Stimulated activated CD4-positive, alpha-beta T cell treated with anti-CD3 and anti-CD28 coated beads, Interleukin-2, amount 100 ng/mL, for 4 hours (primary cell): ENCODE results near the gene CNIH4.
"Not testable (repeated sequence)": the region's sequence is repeated elsewhere in the genome, so short reads cannot be mapped to it uniquely, and the experiment has no call there.

Source experiments
- DNase-seq: peaks from one replicate; pipeline ENCODE4 v3.0.0-alpha.2; 2020; ENCODE audit warnings: low read depth

The CNIH4 gene

GRCh38 chr1:224356685-224357625 lies at the start of gene CNIH4:
Gene CNIH4, plus strand, starts transcription at chr1:224356879. Its CDS starts 46 bp downstream, at chr1:224356925.
- peak; percentile 86 for DNase-seq

DNA sequence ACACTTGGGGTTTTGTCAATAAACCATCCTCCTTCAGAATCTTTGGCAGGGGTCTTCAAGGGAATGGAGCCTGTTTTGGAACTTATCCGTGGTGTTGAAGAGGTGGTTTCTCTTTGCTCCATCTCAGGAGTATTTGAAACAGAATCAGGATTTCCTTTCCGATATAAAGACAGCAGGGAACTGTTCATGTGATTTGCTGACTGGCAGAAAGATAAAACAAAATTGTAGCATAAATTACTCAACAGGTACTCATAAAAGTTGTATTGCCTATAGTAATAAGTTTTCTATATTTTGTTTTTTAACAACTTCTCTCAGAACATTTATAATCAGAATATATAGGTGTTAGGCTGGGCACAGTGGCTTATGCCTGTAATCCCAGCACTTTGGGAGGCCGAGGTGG lies 48.6 kb upstream of the CNIH4 start:
- DNase-seq = no peak

GRCh38 chr1:224311503-224311902 lies 45.2 kb upstream of the CNIH4 start:
- DNase-seq = not testable (repeated sequence)

DNA sequence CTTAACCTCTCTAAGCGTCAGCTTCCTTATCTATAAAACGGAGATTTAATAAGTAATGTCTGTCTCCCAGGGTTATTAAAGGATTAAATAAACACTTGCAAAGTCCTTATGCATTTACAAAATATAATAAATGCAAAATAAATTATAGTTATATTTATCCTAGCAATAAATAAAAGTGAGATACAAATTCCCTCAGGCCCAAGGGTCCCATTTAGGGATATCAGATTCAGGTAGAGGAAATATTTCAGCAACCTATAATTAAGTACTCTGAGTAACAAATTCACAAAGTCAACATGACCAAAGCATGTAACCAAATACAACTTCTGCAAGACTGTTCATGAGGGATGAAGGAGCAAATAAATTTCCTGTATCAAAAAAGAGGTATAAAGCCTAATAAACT lies 44.7 kb upstream of the CNIH4 start:
- no peak for DNase-seq

DNA sequence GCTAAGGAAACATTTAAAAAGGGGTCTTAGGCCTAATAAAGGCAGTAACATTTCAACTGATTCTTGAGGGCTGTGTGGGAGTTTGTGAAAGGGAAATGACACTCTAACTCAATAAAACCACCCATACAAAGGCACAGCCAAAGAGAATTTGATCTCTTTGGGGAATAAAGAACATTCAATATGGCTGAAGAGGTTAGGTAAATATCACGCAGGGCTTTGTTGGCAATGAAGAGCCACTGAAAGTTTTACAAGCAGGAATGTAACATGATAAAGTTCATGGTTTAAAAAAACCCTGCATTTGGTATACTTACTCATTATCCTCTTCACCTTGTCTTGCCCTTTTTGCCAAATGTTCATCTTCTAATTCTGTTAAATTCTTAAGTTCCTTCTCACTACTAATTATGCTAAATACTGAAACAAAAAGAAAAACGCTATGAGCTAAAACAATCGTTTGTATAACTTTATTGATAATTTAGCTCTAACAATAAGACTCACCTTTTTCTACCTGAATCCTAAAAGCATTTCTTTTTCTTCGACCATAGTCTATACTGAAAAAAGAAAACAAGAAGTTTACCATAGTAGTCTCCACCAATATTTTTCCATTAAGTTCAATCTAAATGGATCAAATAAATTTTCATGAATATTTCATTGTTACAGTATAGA lies 39.2 kb upstream of the CNIH4 start:
- no peak for DNase-seq

- no peak for DNase-seq
Observed at GRCh38 chr1:224321706-224322105, 35.0 kb upstream of the CNIH4 start.

- no peak for DNase-seq
Observed at GRCh38 chr1:224325959-224326358, 30.7 kb upstream of the CNIH4 start.

DNA sequence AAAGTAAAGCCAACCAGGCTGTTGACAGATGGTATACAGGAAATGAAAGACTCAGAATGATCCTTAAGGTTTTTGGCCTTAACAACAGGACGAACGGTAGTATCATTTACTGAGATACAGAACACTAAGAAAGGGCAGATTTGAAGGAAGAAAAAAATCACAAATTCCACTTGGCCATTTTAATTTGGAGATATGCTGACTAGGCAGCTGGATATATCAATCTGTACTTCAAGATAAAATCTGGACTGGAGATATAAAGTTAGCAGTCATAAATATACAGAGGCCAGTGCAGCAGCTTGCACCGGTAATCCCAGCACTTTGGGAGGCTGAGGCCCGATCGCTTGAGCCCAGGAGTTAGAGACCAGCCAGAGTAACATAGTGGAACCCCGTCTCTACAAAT lies 28.0 kb upstream of the CNIH4 start:
- no peak for DNase-seq

DNA sequence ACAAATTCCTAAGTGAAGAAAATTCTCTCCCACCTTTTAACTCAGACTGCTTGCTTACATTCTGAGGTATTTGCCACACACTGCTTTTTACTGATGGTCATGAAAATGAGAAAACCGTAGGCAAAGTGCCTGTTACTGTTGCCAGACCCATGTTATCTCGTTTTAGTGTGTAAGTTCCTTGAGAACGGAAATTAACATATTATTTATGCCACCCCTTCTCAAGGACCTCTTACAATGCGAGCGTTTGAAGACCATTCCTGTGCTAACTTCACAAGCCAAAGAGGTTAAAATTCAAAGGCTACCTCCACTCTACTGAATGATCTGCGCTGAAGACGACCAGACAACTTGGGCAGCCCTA lies 27.2 kb upstream of the CNIH4 start:
- no peak for DNase-seq

DNA sequence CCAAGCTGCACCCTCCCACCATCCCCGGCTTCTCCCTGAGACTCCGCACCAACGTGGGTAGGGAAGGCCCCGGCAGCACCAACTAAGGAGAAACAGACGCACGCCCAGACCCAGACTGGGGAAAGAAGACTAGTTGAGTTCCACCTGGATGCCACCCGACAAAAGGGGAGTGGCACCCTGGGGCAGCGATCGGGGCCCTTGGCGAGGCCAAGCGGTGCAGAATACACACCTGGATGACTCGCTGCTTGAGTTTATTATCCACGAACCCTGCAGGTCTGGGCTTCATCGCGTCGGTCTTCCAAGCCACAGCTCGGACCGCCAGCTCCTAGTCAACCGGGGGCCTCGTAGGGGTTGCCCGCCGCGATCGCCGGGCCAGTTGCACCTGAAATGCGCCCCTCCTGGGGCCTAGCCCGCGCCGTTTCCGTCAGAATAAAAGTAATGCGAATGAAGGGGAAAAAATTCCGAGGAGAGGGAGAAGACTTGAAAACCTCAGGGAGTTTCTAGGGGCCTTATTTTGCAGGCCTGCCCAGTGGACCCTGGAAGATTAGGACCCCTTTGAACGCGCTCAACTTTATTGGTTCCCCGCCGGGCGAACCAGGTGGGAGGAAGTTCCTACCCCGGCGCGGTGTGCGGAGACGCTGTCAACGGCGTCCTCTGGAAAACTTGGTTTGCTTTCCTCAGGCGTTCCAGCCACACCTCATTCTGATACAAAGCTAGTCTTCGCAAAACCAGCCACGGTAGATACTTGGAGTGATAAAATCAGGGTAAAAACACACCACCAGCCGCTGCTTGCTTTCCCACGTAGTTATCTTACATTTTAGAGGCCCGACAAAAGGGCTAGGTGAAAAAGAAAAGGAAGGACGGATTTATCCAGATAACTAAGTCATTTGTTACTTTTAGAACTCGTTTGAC lies 26.6 kb upstream of the CNIH4 start, which contains the start of gene NVL:
Gene NVL (minus strand): TSS at position 331 of the 912 bp plus-strand sequence. CDS start 45 bp downstream, at position 286.
- DNase-seq = peak; percentile 68

GRCh38 chr1:224331326-224331725 lies 25.4 kb upstream of the CNIH4 start:
- no peak for DNase-seq

GRCh38 chr1:224331824-224332223 lies 24.9 kb upstream of the CNIH4 start:
- DNase-seq = no peak

DNA sequence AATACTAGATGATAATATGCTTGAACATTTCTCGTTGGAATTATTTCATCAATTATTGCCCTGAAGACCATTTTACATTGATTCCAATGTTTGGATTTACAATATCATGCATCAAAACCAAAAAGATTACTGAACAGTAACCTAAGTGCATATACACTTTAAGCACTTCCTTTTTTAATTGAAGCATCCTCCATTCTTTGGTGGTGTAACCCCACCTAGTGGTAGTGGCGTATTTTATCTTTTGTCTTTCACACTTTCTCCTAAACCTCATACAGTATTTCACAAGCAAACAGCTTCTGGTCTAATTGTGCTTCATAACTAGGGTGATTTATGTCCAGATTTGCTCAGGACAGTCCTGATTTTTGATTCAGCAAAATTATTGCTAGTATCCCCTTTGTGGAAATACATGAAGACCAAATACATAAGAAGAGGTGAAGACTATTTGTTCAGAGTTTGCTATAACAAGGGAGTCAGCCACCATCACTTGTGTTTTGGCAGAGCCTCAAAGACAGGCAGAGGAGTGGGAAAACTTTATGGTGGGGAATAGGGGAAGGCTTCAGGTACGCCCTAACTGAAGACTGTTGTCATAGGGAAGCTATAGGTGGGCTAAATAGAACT lies 23.3 kb upstream of the CNIH4 start:
- peak; percentile 2 for DNase-seq

GRCh38 chr1:224333939-224334786 lies 22.5 kb upstream of the CNIH4 start:
- no peak for DNase-seq

DNA sequence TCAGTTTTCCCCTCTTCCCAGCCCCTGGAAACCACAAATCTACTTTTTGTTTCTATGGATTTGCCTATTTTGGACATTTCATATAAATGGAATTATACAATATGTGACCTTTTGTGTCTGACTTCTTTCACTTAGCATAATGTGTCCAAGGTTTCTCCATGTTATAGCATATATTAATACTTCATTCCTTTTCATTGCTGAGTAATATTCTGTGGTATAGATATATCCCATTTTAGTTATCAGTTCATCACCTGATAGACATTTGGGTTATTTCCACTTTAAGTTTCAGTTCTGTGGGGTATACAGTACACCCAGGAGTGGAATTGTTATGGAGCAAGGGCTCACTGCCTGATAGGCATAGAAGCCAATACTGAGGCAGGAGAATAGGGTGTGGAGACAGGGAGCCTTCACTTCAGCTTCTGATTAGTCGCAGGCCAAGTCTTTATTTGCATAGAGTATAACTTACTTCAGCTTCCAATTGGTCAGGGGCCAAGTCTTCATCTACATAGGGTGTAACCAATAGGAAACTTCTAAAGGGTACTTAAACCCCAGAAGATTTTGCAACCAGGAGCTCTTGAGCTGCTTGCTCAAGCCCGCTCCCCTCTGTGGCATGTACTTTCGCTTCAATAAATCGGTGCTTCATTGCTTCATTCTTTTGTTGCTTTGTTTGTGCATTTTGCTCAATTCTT lies 18.4 kb upstream of the CNIH4 start:
- DNase-seq = no peak

- DNase-seq = no peak
Observed at GRCh38 chr1:224339442-224340033, 17.1 kb upstream of the CNIH4 start.

- peak; percentile 1 for DNase-seq
Observed at GRCh38 chr1:224340453-224341384, 16.0 kb upstream of the CNIH4 start.

- no peak for DNase-seq
Observed at GRCh38 chr1:224343679-224344078, 13.0 kb upstream of the CNIH4 start.

- no peak for DNase-seq
Observed at GRCh38 chr1:224348137-224348536, 8.5 kb upstream of the CNIH4 start.
